HepG2 (cell line): Measurements from ENCODE around the gene PWP1. TPM values are rescaled to one million over a fixed set of nuclear protein-coding genes. Genes with fewer than 3 reads are reported as not detected.

Source experiments
- ATM ChIP-seq: fragments of 450-650 bp; IDR thresholded peaks from 2 replicates; pipeline ENCODE4 v1.7.1; 2017; ENCODE audit warnings: mild to moderate bottlenecking, borderline replicate concordance
- FOXA1 ChIP-seq, 2 experiments: fragments of 450-650 bp in 1 of 2; sonication (generic) in 1 of 2; formaldehyde crosslinking in 1 of 2; IDR thresholded peaks; 2 replicates each; pipeline versions ENCODE4 v1.4.0 to v1.6.1; 2016 to 2020; ENCODE audit warnings: missing genetic modification reagents in 1 of 2
- FOXK2 ChIP-seq: fragments of 450-650 bp; IDR thresholded peaks from 2 replicates; pipeline ENCODE4 v1.6.1; 2016
- RFX3 ChIP-seq: IDR thresholded peaks from 2 replicates; pipeline ENCODE4 v1.6.1; 2016; ENCODE audit warnings: missing biosample characterization, missing genetic modification reagents
- RORA ChIP-seq: sonication (generic); formaldehyde crosslinking; IDR thresholded peaks from 2 replicates; pipeline ENCODE4 v1.5.0; 2020; ENCODE audit warnings: mild to moderate bottlenecking, missing genetic modification reagents, moderate library complexity
- SMAD3 ChIP-seq: sonication (generic); formaldehyde crosslinking; IDR thresholded peaks from 2 replicates; pipeline ENCODE4 v1.4.0; 2020; ENCODE audit warnings: missing genetic modification reagents
- SRSF1 ChIP-seq: fragments of 200-400 bp; formaldehyde crosslinking; optimal IDR thresholded peaks from 2 replicates; pipeline ENCODE3; 2017; ENCODE audit warnings: mild to moderate bottlenecking, low read depth, low read length, moderate library complexity
- THAP11 ChIP-seq: IDR thresholded peaks from 2 replicates; pipeline ENCODE4 v1.6.1; 2016; ENCODE audit warnings: missing biosample characterization, missing genetic modification reagents
- ZNF138 ChIP-seq: sonication (generic); formaldehyde crosslinking; IDR thresholded peaks from 2 replicates; pipeline ENCODE4 v1.5.0; 2020; ENCODE audit warnings: mild to moderate bottlenecking, low read depth, missing genetic modification reagents
- ZNF24 ChIP-seq: fragments of 450-650 bp; IDR thresholded peaks from 2 replicates; pipeline ENCODE4 v1.6.1; 2017; ENCODE audit warnings: antibody characterized with exemption, mild to moderate bottlenecking
- polyA plus RNA-seq, 8 experiments: library from polyadenylated mRNA; depleted of rRNA in 3 of 8; stranded (reverse) in 7 of 8; unstranded in 1 of 8; fragments of >200 nt; fragmentation: Illumina TruSeq in 4 of 8; extraction: Trizol in 4 of 8; gene quantifications; 2 replicates each; pipeline versions ENCODE4 v1.2.1 to v1.2.3, GENCODE V29; 2011 to 2016; ENCODE audit warnings: low read depth in 4 of 8, missing spikeins in 1 of 8, mixed read lengths in 1 of 8; ENCODE audit not compliant: insufficient read depth in 1 of 8
- total RNA-seq, 5 experiments: library from RNA; depleted of rRNA; stranded (reverse); fragments of >200 nt; fragmentation: Illumina TruSeq; extraction: Trizol; gene quantifications; 2 replicates each; pipeline ENCODE4 v1.2.3, GENCODE V29; 2016; ENCODE audit warnings: low read depth in 1 of 5
- TF ChIP-seq, protein P1 (sequence below), 2 experiments: sonication (generic) in 1 of 2; formaldehyde crosslinking in 1 of 2; IDR thresholded peaks; 2 replicates each; pipeline versions ENCODE4 v1.6.1 to v1.9.0; 2014 to 2022; ENCODE audit warnings: antibody characterized with exemption in 1 of 2, borderline replicate concordance in 1 of 2, inconsistent platforms in 1 of 2, low read depth in 1 of 2, missing genetic modification reagents in 1 of 2
- TF ChIP-seq, protein P2 (sequence below): sonication (generic); formaldehyde crosslinking; IDR thresholded peaks from 2 replicates; pipeline ENCODE4 v1.9.0; 2021; ENCODE audit warnings: missing genetic modification reagents, mild to moderate bottlenecking, borderline replicate concordance
- TF ChIP-seq, protein P3 (sequence below): sonication (generic); formaldehyde crosslinking; IDR thresholded peaks from 2 replicates; pipeline ENCODE4 v1.4.0; 2020; ENCODE audit warnings: low read depth, missing genetic modification reagents
- TF ChIP-seq, protein P4 (sequence below): IDR thresholded peaks from 2 replicates; pipeline ENCODE4 v1.6.1; 2012; ENCODE audit warnings: inconsistent platforms
- TF ChIP-seq, protein P5 (sequence below): sonication (generic); formaldehyde crosslinking; IDR thresholded peaks from 2 replicates; pipeline ENCODE4 v1.4.0; 2020; ENCODE audit warnings: missing genetic modification reagents

Gene PWP1
- total and polyA plus RNA-seq, 2 of the 13 experiments (the other 11 are each of a cell fraction or from before 2014, with no cell fraction given), result 65.9 to 70.2 TPM

DNA sequence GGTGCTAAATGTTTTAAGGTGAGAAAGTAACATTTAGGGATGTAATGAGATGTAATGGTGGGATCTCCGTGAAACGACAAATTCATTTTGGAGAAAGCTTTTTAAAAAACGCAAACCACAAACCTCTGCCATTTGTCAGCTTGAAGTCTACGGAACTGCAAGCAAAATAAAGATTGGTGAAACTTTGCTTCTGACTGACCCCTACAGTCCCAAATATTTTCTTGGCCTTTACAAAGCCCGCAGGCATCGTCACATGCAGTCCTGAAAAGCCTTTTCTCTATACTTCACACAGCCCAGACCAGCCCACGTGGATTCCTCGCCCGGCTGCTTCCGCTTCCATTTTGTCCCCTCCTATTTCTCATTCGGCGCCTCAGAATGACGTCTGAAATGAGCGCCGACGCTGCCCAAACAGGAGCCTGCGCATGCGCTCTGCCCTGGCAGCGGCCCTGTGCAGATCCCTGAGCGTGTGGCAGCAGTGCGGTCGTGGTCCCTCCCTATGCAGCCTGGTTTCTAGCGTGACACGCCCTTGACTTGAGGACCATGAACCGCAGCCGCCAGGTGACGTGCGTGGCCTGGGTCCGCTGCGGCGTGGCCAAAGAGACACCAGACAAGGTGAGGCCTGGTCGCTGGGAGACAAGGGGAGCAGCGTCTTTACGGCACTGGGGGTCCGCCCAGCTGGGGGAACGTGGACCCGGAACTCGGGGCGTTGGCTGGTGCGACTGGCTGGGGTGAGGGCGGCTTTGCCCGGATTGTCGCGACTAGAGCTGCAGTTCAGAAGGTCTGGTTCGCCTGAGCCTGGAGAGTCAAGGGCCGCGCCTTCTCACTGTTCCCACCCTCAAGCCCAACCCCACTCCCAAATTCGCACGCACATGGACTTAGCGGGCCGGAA, at the start of gene PWP1 (continued):
- TF ChIP-seq, protein P1, sequence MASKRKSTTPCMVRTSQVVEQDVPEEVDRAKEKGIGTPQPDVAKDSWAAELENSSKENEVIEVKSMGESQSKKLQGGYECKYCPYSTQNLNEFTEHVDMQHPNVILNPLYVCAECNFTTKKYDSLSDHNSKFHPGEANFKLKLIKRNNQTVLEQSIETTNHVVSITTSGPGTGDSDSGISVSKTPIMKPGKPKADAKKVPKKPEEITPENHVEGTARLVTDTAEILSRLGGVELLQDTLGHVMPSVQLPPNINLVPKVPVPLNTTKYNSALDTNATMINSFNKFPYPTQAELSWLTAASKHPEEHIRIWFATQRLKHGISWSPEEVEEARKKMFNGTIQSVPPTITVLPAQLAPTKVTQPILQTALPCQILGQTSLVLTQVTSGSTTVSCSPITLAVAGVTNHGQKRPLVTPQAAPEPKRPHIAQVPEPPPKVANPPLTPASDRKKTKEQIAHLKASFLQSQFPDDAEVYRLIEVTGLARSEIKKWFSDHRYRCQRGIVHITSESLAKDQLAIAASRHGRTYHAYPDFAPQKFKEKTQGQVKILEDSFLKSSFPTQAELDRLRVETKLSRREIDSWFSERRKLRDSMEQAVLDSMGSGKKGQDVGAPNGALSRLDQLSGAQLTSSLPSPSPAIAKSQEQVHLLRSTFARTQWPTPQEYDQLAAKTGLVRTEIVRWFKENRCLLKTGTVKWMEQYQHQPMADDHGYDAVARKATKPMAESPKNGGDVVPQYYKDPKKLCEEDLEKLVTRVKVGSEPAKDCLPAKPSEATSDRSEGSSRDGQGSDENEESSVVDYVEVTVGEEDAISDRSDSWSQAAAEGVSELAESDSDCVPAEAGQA (IDR thresholded peaks at IDR 0.05; ENCODE audit: low read depth), result peak; percentile 91
- TF ChIP-seq, protein P1 (CRISPR knock-in tag; IDR thresholded peaks at IDR 0.05; ENCODE audit: borderline replicate concordance), result no peak
- TF ChIP-seq, protein P2, sequence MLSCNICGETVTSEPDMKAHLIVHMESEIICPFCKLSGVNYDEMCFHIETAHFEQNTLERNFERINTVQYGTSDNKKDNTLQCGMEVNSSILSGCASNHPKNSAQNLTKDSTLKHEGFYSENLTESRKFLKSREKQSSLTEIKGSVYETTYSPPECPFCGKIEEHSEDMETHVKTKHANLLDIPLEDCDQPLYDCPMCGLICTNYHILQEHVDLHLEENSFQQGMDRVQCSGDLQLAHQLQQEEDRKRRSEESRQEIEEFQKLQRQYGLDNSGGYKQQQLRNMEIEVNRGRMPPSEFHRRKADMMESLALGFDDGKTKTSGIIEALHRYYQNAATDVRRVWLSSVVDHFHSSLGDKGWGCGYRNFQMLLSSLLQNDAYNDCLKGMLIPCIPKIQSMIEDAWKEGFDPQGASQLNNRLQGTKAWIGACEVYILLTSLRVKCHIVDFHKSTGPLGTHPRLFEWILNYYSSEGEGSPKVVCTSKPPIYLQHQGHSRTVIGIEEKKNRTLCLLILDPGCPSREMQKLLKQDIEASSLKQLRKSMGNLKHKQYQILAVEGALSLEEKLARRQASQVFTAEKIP, result no peak
- TF ChIP-seq RORA (no peak), THAP11 (peak; percentile 92), FOXA1 (IDR thresholded peaks at IDR 0.05) (no peak), FOXA1 (CRISPR knock-in tag; IDR thresholded peaks at IDR 0.05) (peak; percentile 36; the same call in 1 of the 2 replicates), SMAD3 (CRISPR knock-in tag) (peak; percentile 53; the same call in 1 of the 2 replicates), ZNF24 (no peak), SRSF1 (no peak), ATM (no peak), RFX3 (no peak; the same call in 1 of the 2 replicates), FOXK2 (peak; percentile 86), ZNF138 (CRISPR knock-in tag) (peak; percentile 97)
- TF ChIP-seq, protein P3, sequence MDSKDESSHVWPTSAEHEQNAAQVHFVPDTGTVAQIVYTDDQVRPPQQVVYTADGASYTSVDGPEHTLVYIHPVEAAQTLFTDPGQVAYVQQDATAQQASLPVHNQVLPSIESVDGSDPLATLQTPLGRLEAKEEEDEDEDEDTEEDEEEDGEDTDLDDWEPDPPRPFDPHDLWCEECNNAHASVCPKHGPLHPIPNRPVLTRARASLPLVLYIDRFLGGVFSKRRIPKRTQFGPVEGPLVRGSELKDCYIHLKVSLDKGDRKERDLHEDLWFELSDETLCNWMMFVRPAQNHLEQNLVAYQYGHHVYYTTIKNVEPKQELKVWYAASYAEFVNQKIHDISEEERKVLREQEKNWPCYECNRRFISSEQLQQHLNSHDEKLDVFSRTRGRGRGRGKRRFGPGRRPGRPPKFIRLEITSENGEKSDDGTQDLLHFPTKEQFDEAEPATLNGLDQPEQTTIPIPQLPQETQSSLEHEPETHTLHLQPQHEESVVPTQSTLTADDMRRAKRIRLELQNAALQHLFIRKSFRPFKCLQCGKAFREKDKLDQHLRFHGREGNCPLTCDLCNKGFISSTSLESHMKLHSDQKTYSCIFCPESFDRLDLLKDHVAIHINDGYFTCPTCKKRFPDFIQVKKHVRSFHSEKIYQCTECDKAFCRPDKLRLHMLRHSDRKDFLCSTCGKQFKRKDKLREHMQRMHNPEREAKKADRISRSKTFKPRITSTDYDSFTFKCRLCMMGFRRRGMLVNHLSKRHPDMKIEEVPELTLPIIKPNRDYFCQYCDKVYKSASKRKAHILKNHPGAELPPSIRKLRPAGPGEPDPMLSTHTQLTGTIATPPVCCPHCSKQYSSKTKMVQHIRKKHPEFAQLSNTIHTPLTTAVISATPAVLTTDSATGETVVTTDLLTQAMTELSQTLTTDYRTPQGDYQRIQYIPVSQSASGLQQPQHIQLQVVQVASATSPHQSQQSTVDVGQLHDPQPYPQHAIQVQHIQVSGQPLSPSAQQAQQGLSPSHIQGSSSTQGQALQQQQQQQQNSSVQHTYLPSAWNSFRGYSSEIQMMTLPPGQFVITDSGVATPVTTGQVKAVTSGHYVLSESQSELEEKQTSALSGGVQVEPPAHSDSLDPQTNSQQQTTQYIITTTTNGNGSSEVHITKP (CRISPR knock-in tag), result 0 out of 2 replicates have a peak, but pooled peaks have one; percentile 40
- TF ChIP-seq, protein P4, sequence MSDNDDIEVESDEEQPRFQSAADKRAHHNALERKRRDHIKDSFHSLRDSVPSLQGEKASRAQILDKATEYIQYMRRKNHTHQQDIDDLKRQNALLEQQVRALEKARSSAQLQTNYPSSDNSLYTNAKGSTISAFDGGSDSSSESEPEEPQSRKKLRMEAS, result peak; percentile 98
- TF ChIP-seq, protein P5, sequence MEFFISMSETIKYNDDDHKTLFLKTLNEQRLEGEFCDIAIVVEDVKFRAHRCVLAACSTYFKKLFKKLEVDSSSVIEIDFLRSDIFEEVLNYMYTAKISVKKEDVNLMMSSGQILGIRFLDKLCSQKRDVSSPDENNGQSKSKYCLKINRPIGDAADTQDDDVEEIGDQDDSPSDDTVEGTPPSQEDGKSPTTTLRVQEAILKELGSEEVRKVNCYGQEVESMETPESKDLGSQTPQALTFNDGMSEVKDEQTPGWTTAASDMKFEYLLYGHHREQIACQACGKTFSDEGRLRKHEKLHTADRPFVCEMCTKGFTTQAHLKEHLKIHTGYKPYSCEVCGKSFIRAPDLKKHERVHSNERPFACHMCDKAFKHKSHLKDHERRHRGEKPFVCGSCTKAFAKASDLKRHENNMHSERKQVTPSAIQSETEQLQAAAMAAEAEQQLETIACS (CRISPR knock-in tag), result no peak
